Measurements from ENCODE around the gene PARN.
"Not testable (repeated sequence)": the region's sequence is repeated elsewhere in the genome, so short reads cannot be mapped to it uniquely, and the experiment has no call there.

PARN gene

DNA sequence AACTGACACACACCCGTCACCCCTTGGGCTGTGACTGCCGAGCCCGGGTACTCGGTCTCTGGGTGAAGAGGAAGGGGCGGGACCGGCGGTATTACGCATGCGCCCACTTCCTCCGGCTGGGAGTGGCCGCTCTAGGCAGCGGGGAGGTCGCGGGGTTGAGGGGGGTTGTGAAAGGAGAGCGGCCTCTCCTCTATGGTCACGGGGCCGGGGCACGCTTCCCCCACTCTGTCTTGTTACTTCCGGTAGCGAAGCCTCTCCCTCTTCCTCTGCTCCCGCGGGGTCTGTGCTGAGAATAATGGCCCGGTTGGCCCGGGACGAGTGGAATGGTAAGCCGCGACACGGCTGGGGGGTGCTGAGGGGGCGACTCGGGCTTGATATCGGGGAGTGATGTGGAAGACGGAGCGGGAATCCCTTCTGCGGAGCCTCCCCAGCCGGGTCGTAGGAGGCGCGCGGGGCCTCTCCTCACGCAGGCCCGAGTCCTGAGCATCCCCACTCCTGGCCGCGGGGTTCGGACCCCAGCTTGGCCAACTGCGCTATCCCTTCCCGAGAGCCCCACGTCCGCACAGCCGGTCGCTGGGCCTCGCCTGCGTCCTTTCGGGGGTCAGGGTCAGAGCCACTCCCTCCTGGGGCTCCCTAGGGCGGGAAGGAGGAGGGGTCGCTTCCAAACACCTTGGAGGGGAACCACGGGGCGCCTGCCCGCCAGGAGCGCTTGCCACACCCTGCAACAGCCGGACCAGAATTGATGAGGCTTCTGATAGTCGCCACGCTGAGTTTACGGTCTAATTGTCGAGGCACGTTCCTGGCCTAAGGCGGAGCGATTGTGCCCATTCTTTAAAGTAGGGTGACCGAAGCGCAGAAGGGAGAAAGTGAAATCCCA is 2.9 kb upstream of the PARN start, which contains the start of gene BFAR:
TSS of gene BFAR (plus strand) at position 259 of the 877 bp plus-strand sequence. CDS start 11,396 bp downstream, outside the sequence.
- peak; percentile 95 for DNase-seq

DNA sequence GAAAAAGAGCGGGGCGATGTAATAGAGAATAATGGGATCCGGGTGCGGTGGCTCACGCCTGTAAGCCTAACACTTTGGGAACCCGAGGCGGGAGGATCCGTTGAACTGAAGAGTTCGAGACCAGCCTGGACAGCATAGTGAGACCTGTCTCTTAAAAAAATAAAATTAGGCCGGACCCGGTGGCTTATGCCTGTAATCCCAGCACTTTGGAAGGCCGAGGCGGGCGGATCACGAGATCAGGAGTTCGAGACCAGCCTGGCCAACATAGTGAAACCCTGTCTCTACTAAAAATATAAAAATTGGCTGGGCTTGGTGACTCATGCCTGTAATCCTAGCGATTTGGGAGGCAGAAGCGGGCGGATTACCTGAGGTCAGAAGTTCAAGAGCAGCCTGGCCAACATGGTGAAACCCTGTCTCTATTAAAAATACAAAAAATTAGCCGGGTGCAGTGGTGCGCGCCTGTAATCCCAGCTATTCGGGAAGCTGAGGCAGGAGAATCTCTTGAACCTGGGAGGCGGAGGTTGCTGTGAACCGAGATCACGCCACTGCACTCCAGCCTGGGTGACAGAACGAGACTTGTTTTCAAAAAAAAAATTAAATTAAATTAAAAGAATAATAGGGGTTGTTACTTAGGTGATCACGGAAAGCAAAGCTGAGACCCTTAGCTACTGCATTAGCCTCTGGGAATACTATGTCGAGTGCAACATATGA is 715 bp upstream of the PARN start:
- not testable (repeated sequence) for DNase-seq

DNA sequence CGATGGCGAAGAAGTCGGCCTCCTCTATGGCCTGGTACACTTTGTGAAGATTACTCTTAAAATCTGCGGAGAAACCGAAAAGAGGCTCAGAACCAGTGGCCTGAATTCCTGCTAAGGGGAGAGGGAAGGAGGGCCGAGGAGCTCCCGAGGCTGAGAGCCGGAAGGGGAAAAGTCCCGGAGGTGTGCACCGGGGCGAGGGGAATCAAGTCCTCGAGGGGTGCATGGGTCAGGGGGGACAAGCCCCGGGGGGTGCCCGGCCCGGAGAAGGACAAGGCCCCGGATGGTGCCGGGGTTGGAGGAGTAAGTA is 495 bp downstream of the PARN start:
- no peak for DNase-seq

DNA sequence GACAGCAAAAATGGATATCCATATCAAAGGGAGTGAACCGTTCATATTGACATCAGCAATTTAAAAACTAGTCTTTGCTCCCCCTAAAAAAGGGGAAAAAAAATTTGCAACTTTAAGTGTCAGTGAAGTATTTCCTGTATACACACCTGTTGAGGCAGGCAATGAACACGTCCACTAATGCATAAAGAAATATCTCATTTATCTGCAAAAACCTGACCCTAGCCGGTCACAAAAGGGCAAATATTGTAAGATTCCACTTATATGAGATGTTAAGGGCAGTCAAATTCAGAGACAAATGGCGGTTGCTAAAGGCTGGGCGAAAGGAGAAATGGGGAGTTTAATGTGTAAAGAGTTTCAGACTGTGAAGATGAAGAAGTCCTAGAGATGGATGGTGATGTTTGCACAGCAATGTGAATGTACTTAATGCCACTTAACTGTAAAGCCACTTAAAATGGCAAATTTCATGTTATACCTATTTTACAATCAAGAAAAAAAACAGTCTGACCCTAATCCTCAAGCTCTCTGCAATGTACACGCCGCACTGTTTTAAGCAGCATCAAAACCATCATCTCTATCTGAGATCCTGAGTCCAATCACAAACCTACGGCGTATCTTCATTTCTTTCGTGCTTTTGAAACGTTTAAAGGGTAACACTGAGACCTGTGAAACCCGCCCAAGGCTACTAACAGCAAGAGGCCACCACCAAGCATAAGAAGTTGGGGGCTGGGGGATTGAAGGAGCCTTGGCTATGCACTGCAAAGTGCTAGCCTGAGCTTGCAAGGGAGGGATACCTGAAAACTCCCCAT is 1.1 kb downstream of the PARN start:
- DNase-seq, result no peak

DNA sequence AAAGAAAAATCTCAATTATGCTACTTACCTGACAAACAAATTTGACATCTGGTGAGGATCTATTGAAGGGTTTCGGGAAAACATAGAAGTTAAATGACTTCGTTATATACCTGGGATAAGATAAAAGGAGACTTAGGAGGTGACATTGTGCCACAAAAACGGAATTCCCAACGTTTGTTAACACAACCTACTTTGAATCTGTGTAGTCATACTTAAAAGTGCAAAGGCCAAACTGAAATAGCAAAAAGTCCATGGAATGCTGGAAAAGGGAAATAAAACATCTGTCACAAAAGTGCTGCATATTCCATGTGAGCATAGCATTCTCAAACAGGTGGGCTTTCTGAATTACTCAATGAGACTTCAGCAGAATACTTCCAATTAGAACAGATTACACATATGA is 3.0 kb downstream of the PARN start:
- DNase-seq, result no peak

DNA sequence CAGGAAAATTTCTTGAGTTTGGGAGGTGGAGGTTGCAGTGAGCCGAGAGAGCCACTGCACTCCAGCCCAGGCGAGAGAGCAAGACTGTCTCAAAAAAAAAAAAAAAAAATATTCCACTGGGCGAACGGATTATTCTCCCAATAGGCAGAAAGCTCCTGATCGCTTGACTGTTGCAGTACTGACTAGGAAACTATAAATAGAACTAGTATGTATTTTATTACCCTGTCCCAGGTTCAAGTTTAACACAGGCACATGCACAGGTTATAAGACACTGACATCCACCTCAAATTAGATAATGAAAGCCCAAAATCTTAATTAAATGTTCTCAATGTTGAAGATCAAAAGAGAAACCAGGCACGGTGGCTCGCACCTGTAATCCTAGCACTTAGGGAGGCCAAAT is 11.5 kb downstream of the PARN start:
- no peak for DNase-seq

DNA sequence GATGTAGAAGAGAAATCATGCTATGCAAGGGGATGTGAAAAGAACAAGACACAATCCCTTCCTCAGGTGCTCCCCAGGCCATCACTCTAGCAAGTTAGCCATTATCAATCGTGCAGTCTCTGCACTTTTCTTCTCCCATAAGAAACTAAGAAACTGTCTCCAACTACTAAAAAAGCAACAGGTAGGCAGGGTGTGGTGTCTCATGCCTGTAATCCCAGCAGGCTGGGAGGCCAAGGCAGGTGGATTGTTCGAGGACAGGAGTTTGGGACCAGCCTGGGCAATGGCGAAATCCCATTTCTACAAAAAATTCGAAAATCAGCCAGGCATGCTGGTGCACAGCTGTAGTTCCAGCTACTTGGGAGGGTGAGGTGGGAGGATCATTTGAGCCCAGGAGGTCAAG is 13.8 kb downstream of the PARN start:
- DNase-seq, result no peak

DNA sequence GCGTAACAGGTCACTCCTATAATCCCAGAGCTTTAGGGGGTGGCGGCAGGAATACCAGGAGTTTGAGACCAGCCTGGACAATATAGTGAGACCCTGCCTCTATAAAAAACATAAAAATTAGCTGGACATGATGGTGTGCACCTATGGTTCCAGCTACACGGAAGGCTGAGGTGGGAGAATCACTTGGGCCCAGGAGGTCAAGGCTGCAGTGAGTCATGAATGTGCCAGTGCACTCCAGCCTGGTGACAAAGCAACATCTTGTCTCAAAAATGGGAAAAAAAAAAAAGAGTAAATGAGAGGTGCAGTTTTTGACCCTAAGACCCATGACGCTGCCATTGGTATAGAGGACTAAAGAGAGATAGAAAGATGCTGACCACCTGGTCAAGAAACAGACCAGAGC is 16.1 kb downstream of the PARN start:
- DNase-seq, result no peak

DNA sequence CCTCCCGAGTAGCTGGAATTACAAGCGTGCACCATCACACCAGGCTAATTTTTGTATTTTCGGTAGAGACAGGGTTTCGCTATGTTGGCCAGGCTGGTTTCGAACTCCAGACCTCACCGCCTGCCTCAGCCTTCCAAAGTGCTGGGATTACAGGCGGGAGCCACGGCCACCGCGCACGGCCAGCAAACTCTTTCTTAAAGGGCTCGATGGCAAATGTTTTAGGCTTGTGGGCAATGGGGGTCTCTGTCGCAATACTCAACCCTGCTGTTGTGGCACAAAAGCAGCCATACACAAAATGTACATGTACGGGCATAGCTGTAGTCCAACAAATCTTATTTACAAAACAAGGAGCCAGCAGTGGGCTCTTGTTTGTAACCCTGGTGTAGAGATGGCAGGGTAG is 18.4 kb downstream of the PARN start:
- no peak for DNase-seq

DNA sequence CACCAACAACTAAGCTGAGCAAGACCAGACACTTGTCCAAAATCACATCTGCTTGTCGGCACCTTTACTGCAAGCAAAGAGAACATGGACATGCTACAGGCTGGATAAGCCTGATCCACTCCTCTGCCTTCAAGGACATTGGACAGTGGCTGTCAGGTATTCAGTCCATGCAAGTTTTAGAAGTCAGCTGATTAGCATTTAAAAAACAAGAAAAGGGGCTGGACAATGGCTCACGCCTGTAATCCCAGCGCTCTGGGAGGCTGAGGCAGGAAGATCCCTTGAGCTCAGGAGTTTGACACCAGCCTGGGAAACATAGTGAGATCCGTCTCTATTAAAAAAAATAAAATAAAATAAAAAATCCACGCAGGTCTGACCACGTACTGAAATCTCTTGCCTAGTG is 20.3 kb downstream of the PARN start:
- DNase-seq, result no peak

DNA sequence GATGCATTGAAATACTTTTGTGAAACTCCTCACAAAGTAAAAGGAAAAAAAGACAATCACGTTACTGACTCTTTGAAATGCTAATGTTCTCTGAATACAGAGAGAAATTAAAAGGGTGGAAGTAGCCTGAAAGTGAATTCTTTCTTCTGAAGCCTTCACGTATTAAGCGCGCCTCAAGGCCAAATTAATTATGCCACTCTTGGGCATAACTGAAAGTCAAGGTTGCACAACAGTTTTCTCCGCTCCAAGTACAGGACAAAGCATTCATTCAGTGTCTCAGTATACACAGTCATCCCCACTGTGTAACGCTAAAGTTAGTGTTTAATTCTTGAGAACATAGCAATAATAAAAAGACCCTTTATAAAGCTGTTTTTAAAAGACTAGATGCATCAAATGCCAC is 21.5 kb downstream of the PARN start:
- no peak for DNase-seq

DNA sequence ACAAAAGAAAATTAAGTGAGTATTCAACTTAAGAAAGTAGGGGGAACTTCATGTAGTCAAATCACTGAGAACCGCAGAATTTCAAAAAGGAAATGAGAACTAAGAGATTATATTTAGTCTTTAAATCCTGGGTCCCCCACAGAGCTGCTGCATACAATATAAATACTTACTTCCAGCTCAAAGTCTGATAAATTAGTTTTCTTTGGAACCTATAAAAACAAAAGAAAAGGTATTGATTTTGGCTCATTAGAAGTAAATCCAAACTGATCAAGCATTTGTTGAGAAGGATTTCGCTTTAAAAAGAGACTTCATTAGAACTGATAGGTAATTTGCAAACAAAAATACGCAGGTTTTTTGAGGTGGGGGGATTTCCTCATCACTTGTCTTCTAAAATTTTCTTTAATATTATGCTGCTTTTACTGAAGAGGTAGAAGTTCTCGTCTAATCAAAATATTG is 21.9 kb downstream of the PARN start:
- DNase-seq, result no peak

DNA sequence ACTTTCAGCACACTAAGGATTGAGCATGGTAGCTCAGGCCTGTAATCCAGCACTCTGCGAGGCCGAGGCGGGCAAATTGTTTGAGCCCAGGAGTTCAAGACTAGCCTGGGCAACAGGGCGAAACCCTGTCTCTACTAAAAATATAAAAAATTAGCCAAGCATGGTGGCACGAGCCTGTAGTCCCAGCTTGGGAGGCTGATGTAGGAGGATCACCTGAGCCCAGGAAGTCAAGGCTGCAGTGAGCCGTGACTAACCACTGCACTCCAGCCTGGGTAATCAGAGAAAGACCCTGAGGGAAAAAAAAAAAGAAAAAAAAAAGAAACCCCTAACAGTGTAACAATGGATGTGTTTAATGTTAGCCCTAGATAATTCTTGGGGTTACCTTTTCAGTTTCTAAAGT is 24.0 kb downstream of the PARN start:
- no peak for DNase-seq

DNA sequence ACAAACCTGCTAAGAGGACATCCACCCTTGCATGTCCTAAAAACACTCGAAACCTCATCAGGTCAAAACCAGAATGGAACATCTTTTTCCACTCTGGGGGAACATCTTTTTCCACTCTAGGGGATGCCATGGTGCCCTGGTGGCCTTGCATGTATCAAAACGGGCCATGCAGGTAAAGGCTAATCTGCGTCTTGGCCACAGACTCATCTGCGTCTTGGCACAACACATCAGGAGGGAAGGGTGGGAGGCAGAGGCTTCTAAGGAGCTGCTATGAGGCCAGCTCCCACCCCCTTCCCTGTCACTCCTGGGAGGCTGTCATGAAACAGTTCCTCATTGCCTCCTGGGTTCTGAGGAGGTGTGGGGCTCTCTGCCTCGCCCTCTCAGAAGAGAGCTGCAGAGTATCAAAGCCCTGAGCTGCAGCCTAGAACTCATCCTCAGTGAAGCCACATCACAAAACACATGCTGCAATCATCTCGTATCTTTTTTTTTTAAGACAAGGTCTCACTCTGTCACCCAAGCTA is 27.6 kb downstream of the PARN start:
- no peak for DNase-seq

DNA sequence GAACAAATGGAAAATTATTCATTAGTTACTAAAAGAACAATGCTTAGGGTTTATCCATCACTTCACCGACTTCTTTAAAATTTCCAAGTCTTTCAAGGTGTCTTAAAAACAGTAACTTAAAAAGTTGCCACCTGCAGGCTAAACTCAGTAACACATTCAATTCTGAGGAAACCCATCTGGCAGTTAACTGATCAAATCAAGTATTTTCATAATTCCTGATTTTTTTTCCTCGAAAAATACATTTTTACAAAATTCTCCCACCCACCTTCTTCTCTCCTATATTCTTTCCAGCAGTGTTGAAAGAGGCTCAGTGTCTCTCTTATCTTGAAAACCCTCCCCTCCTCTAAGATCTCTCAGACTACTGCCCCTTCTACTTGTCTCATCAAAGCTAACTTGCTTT is 29.9 kb downstream of the PARN start:
- no peak for DNase-seq

DNA sequence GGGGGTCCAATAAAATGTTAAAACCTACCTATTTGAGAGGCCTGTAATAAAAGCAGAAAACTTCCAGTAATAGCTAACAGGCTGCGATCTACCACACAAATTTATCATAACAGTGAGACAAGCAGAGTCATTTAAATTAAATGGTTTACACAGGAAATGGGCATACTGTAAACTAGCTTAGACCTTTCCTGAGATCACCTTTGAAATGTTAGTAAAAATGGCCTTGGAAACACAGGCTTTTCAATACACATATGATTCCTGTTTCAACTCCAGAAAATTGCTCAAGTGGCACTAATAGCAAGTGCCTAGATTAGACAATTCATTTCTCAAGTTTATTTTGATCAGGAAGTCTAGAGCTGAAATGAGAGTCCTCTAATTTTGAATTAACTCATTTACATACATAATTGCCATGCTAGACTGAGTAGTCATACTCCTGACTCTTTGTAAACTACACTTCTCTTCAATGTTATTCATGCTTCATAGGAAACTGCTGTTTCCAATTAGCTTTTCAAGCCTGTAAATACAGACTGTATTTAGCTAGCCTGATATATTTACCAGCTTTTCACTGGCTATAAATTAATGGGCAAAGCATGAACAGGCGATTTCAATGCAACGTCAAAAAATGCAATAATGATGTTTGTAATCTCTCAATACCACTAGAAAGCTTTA is 43.3 kb downstream of the PARN start:
- no peak for DNase-seq

DNA sequence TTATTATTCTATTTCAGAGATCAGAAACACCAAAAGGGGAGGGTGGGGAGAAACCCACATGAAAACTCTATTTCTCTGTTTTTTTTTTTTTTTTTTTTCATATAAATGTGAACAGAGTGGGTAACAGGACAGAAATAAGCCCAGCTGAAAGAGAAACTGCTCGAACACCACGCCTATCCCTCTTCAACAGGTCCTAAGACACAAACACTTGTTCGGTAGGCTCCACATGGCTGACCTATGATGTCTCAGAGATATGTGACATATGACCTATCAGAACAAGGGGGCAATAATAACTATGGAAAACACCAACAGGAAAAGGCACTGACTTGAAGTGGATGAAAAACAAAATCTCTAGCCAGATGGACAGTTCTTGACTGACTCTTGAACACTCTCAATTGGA is 44.8 kb downstream of the PARN start:
- DNase-seq, result no peak

DNA sequence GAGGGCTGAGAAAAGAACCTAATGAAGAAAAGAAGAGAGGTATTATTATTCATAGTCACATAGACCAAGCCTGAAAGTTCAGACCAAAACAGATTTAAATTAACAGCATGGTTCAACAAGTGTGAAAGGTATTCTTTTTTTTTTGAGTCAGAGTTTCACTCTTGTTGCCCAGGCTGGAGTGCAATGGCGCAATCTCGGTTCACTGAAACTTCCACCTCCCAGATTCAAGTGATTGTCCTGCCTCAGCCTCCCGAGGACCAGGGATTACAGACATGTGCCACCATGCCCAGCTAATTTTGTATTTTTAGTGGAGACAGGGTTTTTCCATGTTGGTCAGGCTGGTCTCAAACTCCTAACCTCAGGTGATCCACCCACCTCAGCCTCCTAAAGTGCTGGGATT is 49.1 kb downstream of the PARN start:
- DNase-seq, result not testable (repeated sequence)

DNA sequence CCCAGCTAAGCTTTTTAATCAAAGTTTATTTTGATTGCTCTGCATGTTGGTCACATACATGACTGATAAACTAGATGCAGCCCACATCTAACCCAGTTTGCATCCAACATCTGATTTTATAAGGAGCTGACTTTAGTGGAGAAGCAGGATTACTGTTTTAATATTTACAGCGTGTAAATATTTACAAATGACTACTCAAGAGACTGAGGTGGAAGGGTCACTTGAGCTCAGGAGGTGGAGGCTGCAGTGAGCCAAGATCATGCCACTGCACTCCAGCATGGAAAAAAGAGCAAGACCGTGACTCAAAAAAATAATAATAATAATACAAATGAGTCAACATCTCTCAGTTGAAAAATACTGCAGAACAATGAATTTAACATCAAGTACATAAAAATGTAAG is 50.8 kb downstream of the PARN start:
- DNase-seq, result no peak

DNA sequence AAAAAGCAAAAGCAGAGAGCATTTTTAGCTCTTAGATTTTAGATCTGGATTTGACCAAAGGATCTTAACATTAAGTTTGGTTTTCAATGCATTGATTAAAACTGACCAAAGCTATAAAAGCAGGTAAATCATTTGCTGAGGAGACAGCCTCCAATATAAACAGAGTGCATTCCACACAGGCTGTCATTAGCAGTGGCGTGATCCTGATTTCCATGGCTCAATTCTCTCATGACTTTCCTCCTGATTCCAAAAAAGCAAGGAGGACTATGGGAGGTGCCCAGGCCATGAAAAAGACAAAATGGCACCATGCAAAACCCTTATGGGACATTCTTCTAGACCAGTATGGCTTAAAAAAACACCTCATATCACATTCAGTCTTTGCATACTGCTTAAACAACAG is 53.5 kb downstream of the PARN start:
- DNase-seq, result no peak

DNA sequence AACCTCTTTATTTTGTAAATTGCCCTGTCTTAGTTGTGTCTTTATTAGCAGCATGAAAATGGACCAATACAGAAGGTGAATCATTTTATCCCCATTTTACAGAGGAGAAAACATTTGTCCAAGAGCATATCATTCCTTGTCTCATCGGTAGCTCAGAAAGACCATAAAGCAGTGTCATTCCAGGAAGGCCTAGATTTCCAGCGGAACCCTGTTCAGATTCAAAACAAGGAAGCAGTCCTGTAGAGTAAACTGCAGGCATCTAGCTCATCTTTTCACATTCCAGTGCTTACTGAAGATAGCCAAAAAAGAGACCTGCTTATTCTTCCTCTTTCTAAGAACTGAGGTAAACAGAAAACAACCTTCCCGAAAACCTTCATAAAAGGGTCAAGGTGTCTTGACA is 54.0 kb downstream of the PARN start:
- DNase-seq, result no peak

DNA sequence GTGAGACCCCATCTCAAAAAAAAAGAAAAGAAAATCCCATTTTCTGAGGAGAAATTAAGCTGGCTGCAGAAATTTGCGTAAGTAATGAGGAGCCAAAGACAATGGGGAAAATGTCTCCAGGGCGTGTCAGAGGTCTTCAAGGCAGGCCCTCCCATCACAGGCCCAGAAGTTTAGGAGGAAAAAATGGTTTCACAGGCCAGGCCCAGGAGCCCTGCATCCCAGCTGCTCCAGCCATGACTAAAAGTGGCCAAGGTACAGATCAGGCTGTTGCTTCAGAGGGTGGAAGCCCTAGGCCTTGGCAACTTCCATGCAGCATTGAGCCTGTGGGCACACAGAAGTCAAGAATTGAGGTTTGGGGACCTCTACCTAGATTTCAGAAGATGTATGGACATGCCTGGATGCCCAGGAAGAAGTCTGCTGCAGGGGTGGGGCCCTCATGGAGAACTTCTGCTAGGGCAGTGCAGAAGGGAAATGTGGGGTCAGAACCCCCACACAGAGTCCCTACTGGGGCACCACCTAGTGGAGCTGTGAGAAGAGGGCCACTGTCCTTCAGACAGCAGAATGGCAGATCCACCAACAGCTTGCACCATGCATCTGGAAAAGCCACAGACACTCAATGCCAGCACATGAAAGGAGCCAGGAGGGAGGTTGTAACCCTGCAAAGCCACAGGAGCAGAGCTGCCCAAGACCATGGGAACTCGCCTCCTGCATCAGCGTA is 55.2 kb downstream of the PARN start:
- not testable (repeated sequence) for DNase-seq
